Activated T-helper 17 cell treated with anti-CD3 and anti-CD28 coated beads, Interleukin-2, amount 50 U/mL, for 72 hours (primary cell): ENCODE measurements around the gene MEI1. TPM values are rescaled to one million over a fixed set of nuclear protein-coding genes. Genes with fewer than 3 reads are reported as not detected.

Experiments used
- ATAC-seq: fragments of 150-1000 bp; cut with Tn5 transposase; replicated peaks from 2 replicates; pipeline ENCODE4 v1.10.0; 2021; ENCODE audit warnings: mild to moderate bottlenecking, moderate library complexity
- H3K27ac Mint-ChIP-seq: one replicate; pipeline ENCODE4 v1.8.0; 2022; ENCODE audit warnings: mixed read lengths
- H3K27me3 Mint-ChIP-seq: one replicate; pipeline ENCODE4 v1.8.0; 2022; ENCODE audit warnings: mixed read lengths
- H3K36me3 Mint-ChIP-seq: one replicate; pipeline ENCODE4 v1.8.0; 2022; ENCODE audit warnings: low read depth, mild to moderate bottlenecking, mixed read lengths
- H3K4me1 Mint-ChIP-seq: one replicate; pipeline ENCODE4 v1.8.0; 2022; ENCODE audit warnings: mixed read lengths
- H3K4me3 Mint-ChIP-seq: one replicate; pipeline ENCODE4 v1.8.0; 2022; ENCODE audit warnings: mild to moderate bottlenecking, mixed read lengths
- H3K9me3 Mint-ChIP-seq: one replicate; pipeline ENCODE4 v1.8.0; 2022; ENCODE audit warnings: mixed read lengths
- total RNA-seq, 2 donors: library from RNA; stranded (reverse); gene quantifications; one replicate each; pipeline ENCODE4 v1.2.3, GENCODE V29; 2022

MEI1 gene
- total RNA-seq, 2 donors from 2014 or later: 39.8 to 40.1 TPM

DNA sequence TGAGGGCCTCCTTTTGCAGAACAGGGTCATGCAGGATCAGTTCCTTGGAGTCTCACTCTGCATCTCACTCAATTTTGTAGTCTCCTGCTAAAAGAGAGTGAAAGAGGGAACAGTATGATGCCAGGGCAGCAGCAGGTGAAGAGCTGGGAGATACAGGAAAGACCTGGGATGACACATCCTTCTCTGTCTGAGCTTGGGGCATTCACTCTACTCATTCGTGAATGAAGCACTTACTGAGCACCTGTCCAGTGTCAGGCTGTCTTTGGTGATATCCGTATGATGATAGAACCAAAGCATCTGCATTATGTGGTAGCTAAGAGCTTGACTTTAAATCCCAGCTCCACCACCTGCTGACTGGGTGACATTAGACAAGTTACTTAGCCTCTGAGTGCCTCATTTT, 148.0 kb downstream of the MEI1 start:
- peak overlapping the region; percentile 92 for H3K27ac Mint-ChIP-seq
- H3K27me3 Mint-ChIP-seq: no peaks in the 10 kb centered on the region
- H3K4me3 Mint-ChIP-seq: peak overlapping the region; percentile 8
- H3K9me3 Mint-ChIP-seq: no peaks in the 10 kb centered on the region
- H3K36me3 Mint-ChIP-seq: peaks cover 64% of the 10 kb centered on the region
- peaks cover 34% of the 10 kb centered on the region for H3K4me1 Mint-ChIP-seq
- ATAC-seq: no peak

GRCh38 chr22:41848468-41848867, 149.2 kb downstream of the MEI1 start:
- Mint-ChIP-seq H3K4me3 (no peak overlapping the region), H3K27ac (no peak overlapping the region), H3K36me3 (peaks cover 64% of the 10 kb centered on the region), H3K27me3 (no peaks in the 10 kb centered on the region), H3K4me1 (peaks cover 25% of the 10 kb centered on the region), H3K9me3 (no peaks in the 10 kb centered on the region)
- ATAC-seq: no peak

Other genes with a start within 250 kb of the MEI1 start
- gene PHF5A, start 230.8 kb upstream of the MEI1 start, total RNA-seq: 10 to 100 TPM; 34.3 to 92.0 TPM
- gene ACO2, start 230.4 kb upstream of the MEI1 start, total RNA-seq: 100 to 1,000 TPM in 1 of 2 donors, 10 to 100 TPM in 1; 67.8 to 106 TPM
- 10 to 100 TPM; 19.5 to 58.2 TPM for gene POLR3H, start 155.0 kb upstream of the MEI1 start, total RNA-seq
- not detected for gene CSDC2, start 138.5 kb upstream of the MEI1 start, total RNA-seq
- 10 to 100 TPM; 41.0 to 54.7 TPM for gene PMM1, start 109.7 kb upstream of the MEI1 start, total RNA-seq
- gene DESI1, start 78.5 kb upstream of the MEI1 start, total RNA-seq: 10 to 100 TPM; 31.1 to 60.3 TPM
- 100 to 1,000 TPM; 237 to 428 TPM for gene XRCC6, start 78.2 kb upstream of the MEI1 start, total RNA-seq
- 100 to 1,000 TPM; 175 to 256 TPM for gene SNU13, start 10.6 kb upstream of the MEI1 start, total RNA-seq
- 10 to 100 TPM; 21.6 to 22.3 TPM for gene CCDC134, start 101.2 kb downstream of the MEI1 start, total RNA-seq
- 100 to 1,000 TPM; 126 to 162 TPM for gene SREBF2, start 133.6 kb downstream of the MEI1 start, total RNA-seq
- 1 to 10 TPM in 1 of 2 donors, not detected in 1; 2.8 TPM for gene SHISA8, start 215.6 kb downstream of the MEI1 start, total RNA-seq
- 1 to 10 TPM; 2.7 to 7.7 TPM for gene TNFRSF13C, start 227.3 kb downstream of the MEI1 start, total RNA-seq
- 10 to 100 TPM; 62.3 to 90.5 TPM for gene CENPM, start 247.6 kb downstream of the MEI1 start, total RNA-seq